ENCODE results near the gene EPHA5. TPM values are rescaled to one million over a fixed set of nuclear protein-coding genes. Genes with fewer than 3 reads are reported as not detected.

Gene EPHA5
- total RNA-seq, 1 donor from 2014 or later, result 1.2 TPM

DNA sequence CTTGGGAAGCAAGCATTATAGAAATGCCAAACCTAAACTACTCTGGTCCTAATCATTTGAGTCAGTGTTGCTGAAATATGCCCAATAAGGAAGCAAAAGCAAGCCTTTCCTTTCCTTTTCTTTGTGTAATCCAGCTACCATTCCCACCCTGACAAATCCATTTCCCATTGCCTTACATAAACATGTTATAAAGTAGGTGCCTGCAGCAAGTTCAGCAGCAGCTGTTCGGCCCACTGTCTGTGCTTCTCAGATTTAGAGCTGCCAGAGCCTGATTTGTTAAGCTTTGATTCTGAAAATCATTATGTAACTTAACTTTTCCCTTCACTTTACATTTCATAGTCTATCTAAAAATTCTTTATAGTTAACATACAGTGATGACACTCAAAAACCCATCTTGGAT is 148.6 kb downstream of the EPHA5 start:
- Mint-ChIP-seq H3K36me3 (ENCODE audit: low read depth, unreplicated experiment) (no peaks in the 10 kb centered on the region), H3K27me3 (ENCODE audit: low read depth, unreplicated experiment) (no peaks in the 10 kb centered on the region), H3K4me1 (ENCODE audit: low read depth, unreplicated experiment) (peaks cover 2% of the 10 kb centered on the region), H3K4me3 (ENCODE audit: unreplicated experiment) (no peak overlapping the region), H3K9me3 (ENCODE audit: unreplicated experiment) (no peaks in the 10 kb centered on the region), H3K27ac (ENCODE audit: unreplicated experiment) (no peak overlapping the region)
- FAIRE-seq (no peak), DNase-seq (ENCODE audit: low read depth) (no peak)
- Histone ChIP-seq H3K4me1 (ENCODE audit: insufficient read depth, low read length) (no peaks in the 10 kb centered on the region), H4K20me1 (ENCODE audit: insufficient read depth, low read length) (no peaks in the 10 kb centered on the region), H3K4me3 (ENCODE audit: insufficient read depth, low read depth, low read length) (no peak overlapping the region), H2AFZ (ENCODE audit: low read depth, low read length) (no peak overlapping the region), H3K9ac (ENCODE audit: low read length) (no peak overlapping the region), H3K27ac (ENCODE audit: low read depth, low read length) (no peak overlapping the region), H3K9me3 (ENCODE audit: insufficient read depth, low read depth, low read length) (no peaks in the 10 kb centered on the region), H3K27me3 (ENCODE audit: insufficient read depth, low read length) (no peaks in the 10 kb centered on the region), H3K4me2 (ENCODE audit: low read length) (no peak overlapping the region), H3K36me3 (ENCODE audit: insufficient read depth, low read length) (no peaks in the 10 kb centered on the region), H3K79me2 (ENCODE audit: insufficient read depth, low read length) (peaks cover 4% of the 10 kb centered on the region)
- TF ChIP-seq EZH2 (IDR thresholded peaks at IDR 0.05; ENCODE audit: insufficient read depth, low read length), result no peak
- TF ChIP-seq, protein P1, sequence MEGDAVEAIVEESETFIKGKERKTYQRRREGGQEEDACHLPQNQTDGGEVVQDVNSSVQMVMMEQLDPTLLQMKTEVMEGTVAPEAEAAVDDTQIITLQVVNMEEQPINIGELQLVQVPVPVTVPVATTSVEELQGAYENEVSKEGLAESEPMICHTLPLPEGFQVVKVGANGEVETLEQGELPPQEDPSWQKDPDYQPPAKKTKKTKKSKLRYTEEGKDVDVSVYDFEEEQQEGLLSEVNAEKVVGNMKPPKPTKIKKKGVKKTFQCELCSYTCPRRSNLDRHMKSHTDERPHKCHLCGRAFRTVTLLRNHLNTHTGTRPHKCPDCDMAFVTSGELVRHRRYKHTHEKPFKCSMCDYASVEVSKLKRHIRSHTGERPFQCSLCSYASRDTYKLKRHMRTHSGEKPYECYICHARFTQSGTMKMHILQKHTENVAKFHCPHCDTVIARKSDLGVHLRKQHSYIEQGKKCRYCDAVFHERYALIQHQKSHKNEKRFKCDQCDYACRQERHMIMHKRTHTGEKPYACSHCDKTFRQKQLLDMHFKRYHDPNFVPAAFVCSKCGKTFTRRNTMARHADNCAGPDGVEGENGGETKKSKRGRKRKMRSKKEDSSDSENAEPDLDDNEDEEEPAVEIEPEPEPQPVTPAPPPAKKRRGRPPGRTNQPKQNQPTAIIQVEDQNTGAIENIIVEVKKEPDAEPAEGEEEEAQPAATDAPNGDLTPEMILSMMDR (IDR thresholded peaks at IDR 0.05; ENCODE audit: insufficient read depth, low read depth, low read length), result no peak

DNA sequence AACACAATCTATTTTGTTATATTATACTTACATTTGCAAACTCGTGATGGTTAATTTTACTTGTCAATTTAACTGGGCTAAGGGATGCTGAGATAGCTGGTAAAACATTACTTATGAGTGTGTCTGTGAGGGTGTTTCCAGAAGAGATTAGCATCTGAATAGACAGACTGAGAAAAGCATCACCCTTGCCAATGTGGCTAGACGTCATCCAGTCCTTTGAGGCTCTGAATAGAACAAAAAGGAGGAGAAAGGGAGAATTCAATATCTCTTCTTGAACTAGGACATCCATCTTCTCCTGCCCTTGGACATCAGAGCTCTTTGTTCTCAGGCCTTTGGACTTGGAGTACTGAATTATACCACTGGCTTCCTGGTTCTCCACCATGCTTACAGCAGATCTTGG is 154.6 kb downstream of the EPHA5 start:
- Mint-ChIP-seq H3K27me3 (ENCODE audit: low read depth, unreplicated experiment) (no peaks in the 10 kb centered on the region), H3K4me3 (ENCODE audit: unreplicated experiment) (no peak overlapping the region), H3K9me3 (ENCODE audit: unreplicated experiment) (no peaks in the 10 kb centered on the region), H3K36me3 (ENCODE audit: low read depth, unreplicated experiment) (no peaks in the 10 kb centered on the region), H3K27ac (ENCODE audit: unreplicated experiment) (no peak overlapping the region), H3K4me1 (ENCODE audit: low read depth, unreplicated experiment) (peaks cover 11% of the 10 kb centered on the region)
- Histone ChIP-seq H3K4me1 (ENCODE audit: insufficient read depth, low read length) (peaks cover 22% of the 10 kb centered on the region), H3K9me3 (ENCODE audit: insufficient read depth, low read depth, low read length) (no peaks in the 10 kb centered on the region), H4K20me1 (ENCODE audit: insufficient read depth, low read length) (no peaks in the 10 kb centered on the region), H3K79me2 (ENCODE audit: insufficient read depth, low read length) (peaks cover 5% of the 10 kb centered on the region), H3K4me2 (ENCODE audit: low read length) (no peak overlapping the region), H3K4me3 (ENCODE audit: insufficient read depth, low read depth, low read length) (no peak overlapping the region), H2AFZ (ENCODE audit: low read depth, low read length) (no peak overlapping the region), H3K9ac (ENCODE audit: low read length) (no peak overlapping the region), H3K36me3 (ENCODE audit: insufficient read depth, low read length) (no peaks in the 10 kb centered on the region), H3K27me3 (ENCODE audit: insufficient read depth, low read length) (no peaks in the 10 kb centered on the region), H3K27ac (ENCODE audit: low read depth, low read length) (no peak overlapping the region)
- TF ChIP-seq, protein P1 (IDR thresholded peaks at IDR 0.05; ENCODE audit: insufficient read depth, low read depth, low read length), result no peak
- TF ChIP-seq EZH2 (IDR thresholded peaks at IDR 0.05; ENCODE audit: insufficient read depth, low read length), result no peak
- DNase-seq (ENCODE audit: low read depth) (no peak), FAIRE-seq (no peak)

DNA sequence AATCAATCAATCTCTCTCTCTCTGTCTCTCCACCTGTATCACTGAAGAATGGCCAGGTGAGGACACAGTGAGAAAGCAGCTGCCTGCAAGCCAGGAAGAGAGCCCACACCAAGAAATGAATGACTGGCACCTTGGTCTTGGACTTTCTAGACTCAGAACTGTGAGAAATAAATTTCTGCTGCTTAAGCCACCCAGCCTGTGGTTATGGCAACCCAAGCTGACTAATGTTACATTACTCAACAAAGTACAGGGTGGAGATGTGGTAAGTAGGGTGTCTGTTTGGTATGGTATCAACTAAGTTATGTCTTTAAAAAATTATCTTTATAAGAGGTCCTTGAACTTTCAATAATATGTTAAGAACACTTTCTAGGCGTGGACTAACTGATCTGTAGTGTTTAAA is 159.3 kb downstream of the EPHA5 start:
- no peak overlapping the region for H2AFZ ChIP-seq (ENCODE audit: low read depth, low read length)
- Mint-ChIP-seq H3K36me3 (ENCODE audit: low read depth, unreplicated experiment) (no peaks in the 10 kb centered on the region), H3K27ac (ENCODE audit: unreplicated experiment) (peak overlapping the region; percentile 34), H3K4me1 (ENCODE audit: low read depth, unreplicated experiment) (peaks cover 18% of the 10 kb centered on the region), H3K9me3 (ENCODE audit: unreplicated experiment) (peaks cover 4% of the 10 kb centered on the region), H3K4me3 (ENCODE audit: unreplicated experiment) (no peak overlapping the region), H3K27me3 (ENCODE audit: low read depth, unreplicated experiment) (no peaks in the 10 kb centered on the region)
- TF ChIP-seq EZH2 (IDR thresholded peaks at IDR 0.05; ENCODE audit: insufficient read depth, low read length), result no peak
- no peaks in the 10 kb centered on the region for H3K27me3 ChIP-seq (ENCODE audit: insufficient read depth, low read length)
- DNase-seq (ENCODE audit: low read depth) (peak; percentile 87), FAIRE-seq (no peak)
- peaks cover 34% of the 10 kb centered on the region for H3K4me1 ChIP-seq (ENCODE audit: insufficient read depth, low read length)
- H3K4me3 ChIP-seq (ENCODE audit: insufficient read depth, low read depth, low read length), result no peak overlapping the region
- no peaks in the 10 kb centered on the region for H3K36me3 ChIP-seq (ENCODE audit: insufficient read depth, low read length)
- peak overlapping the region; percentile 19 for H3K4me2 ChIP-seq (ENCODE audit: low read length)
- peaks cover 6% of the 10 kb centered on the region for H3K79me2 ChIP-seq (ENCODE audit: insufficient read depth, low read length)
- H3K9ac ChIP-seq (ENCODE audit: low read length), result peak overlapping the region; percentile 17
- no peaks in the 10 kb centered on the region for H4K20me1 ChIP-seq (ENCODE audit: insufficient read depth, low read length)
- no peaks in the 10 kb centered on the region for H3K9me3 ChIP-seq (ENCODE audit: insufficient read depth, low read depth, low read length)
- peak overlapping the region; percentile 59 for H3K27ac ChIP-seq (ENCODE audit: low read depth, low read length)

All from astrocyte (in vitro differentiated cells and primary cell).